NCI-H146 (cell line): ENCODE results near the gene GNAI2.
"Not testable (repeated sequence)": the region's sequence is repeated elsewhere in the genome, so short reads cannot be mapped to it uniquely, and the experiment has no call there.

Experiments
- DNase-seq: peaks from one replicate; lab custom pipeline; 2025; lab: John Stamatoyannopoulos, UW

The GNAI2 gene

DNA sequence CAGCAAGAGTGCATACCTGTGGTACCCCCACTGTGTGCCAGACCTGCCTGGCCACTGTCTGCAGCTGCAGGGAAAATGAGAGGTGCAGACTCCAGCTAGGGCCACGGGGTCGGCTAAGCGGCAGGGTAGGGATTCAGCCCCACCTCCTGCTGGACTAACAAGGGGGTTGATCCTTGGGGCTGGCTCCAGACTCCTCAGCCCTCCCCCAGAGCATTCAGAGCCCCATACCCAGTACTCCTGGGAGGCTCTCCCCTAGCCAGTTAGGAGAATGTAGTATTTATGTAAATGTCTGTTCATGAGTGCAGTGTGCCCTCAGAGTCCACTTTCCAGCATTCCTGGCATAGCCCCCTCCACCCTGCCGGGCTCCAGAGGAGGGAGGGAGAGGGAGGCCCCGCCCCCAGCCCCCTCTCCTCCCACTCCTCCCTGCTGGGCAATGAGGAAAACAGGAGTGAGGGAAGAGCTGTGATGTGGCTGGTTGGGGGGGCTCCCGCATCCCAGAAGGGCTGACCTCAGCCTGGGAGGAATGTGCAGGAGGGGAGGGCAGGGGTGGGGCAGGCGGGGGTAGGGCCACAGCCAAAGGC is 28.5 kb downstream of the GNAI2 start:
- DNase-seq, result peak; percentile 13

DNA sequence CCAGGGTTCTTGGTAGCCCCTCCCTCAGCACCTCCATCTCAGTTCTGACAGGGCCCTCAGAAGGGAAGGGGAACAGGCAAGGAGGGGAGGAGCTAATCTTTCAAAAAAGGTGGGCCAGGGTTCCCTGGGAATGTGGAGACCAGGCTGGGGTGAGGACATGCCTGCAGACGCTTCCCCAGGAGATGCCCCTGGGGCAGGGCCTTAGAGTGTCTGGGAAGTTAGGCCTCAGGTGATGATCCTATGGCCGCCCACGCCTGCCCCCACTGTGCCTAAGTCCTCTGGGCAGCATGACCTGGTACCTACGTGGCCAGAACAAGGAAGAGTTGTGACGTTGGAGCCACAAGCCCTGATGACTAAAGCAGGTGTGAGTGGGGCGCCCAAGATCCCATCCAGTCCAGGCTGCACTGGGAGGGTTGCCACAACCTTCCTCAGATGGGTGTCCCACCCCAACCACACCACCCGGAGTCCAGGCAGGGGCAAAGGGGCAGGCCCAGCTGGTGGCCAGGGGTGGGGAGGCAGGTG is 29.0 kb downstream of the GNAI2 start:
- no peak for DNase-seq

DNA sequence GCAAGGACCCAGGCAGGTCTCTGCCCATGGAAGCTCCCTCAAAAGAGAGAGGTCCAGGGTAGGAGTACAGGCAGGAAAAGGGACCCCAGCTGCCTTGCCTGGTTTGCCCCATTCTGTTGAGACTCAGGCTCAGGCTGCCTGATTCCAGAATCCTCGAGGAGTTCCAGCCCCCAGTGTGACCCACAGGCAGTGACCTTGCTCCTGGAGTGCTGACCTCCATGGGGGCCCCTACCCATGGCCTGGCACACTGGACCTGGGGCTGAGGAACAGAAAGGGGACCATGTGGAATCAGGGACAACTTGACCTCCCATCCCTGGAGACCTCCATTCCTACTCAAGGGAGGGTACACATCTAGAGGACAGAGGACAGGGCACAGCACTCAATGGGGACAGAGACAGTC is 29.6 kb downstream of the GNAI2 start:
- no peak for DNase-seq

DNA sequence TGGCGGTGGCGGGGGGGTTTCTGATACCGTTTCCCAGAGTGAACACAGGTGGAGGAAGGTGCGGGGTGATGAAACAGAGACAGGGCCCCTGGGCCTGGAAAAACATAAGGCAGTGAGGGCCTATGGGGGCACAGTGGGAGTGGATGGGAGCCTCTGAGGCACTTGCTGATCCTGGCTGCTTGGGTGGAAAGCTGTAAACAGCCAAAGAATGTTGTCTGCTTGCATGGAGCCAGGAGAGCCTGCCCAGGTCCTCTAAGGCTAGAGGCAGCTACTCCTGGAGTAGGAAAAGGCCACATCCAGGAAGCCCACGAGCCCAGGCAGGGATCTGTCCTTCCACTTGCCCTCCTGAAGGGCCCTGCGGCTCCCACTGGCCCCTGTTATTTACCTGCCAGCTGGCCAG is 30.0 kb downstream of the GNAI2 start:
- DNase-seq, result no peak

DNA sequence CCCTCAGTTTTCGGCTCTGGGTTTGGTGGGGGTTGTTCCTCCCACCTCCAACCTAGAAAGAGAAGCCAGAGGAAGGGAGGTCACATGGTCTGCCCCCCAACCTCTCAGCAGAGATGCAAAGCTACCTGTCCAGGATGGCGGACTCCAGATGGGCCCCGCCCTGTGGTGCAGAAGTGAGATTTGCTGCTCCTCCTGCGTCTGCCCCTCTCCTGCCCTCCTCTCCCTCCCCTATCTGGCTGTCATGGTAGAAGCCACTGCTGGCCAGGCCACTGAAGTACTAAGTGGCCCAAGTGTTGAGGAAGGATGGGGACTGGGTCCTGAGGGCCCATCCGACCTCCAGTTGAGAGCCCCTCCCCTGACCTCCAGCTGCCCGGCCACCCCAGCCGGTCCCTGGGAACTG is 30.8 kb downstream of the GNAI2 start:
- DNase-seq, result no peak

DNA sequence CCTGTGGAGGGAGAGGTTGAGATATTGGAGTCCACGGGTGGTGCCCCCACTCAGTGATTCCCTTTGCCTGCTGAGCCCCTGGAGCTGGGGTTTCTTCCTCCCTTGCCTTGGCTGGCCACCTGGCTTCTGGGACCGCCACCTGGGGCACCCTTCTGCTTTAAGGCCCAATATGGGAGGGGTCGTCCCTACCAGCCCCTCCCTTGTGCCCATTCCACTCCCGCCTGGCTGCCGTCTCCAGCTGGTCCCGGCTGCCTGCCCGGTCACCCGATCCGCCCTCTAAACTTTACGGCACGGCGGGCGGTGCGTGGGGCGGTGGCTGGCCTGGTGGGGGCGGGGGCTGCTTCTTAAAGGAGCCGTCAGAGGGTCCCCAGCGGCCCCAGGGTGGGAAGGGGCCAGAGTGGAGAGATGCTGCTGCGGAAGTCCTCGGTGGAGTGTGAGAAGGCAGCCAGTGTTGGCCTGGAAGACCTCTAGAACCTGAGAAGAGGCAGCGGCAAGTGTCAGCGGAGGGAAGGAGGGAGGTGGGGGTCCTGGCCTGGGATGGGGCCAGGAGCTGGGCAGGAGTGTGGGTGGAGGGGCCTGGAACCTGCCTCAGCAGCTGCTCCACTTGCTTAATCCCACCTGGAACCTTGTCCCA is 31.4 kb downstream of the GNAI2 start:
- peak; percentile 53 for DNase-seq

GRCh38 chr3:50268276-50268675 is 32.3 kb downstream of the GNAI2 start:
- no peak for DNase-seq

DNA sequence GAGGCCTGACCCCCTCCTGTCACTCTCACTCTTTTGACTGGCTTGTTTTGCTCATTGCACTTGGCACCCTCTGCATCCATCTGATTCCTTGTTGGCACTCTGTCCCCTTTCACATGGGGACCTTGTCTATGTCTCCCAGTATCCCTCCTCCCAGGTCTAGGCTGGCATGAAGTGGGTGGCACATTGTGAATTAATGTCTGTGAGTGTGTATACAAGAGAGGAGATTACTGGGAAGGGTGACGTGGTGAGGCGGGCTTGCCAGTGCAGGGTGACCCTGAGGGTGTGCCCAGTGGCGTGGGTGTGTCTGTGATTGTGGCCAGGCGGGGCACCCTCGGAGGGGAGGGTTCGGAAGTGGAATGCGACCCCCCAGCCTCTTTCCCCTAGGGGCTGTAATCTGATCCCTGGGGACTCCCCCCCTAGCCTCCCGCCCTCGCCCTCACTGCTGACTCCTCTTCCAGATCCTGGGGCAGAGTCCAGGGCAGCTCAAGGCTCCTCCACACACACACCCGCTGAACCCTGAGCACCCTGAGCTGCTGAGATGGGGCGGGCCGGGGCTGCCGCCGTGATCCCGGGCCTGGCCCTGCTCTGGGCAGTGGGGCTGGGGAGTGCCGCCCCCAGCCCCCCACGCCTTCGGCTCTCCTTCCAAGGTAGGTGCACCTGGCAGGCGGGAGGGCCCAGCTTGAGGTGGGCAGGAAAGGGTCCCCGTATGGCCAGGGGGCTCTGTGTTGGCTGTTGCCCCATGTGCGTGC is 32.9 kb downstream of the GNAI2 start, which contains the start of gene SEMA3B:
TSS of gene SEMA3B (plus strand) at position 445 of the 749 bp plus-strand sequence. CDS start at position 539, 94 bp downstream.
- no peak for DNase-seq

DNA sequence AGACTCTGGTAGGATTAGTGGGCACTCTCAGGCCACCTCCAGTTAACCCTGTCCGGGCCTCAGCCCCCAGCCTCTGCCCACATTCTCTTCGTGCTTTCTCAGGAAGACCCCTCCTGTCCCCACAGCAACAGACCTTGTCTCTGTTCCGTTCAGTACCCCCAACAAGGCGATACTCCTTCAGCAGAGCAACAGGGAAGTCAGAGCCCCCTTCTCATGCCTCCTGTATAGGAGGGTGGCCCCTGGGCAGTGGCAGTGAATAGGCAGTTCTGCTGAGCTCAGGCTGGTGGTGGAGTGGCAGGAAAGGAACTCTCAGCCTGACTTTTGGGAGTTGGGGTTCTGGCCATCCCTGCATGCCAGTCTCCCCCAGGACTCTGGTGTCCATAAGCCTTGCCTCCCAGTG is 33.5 kb downstream of the GNAI2 start:
- no peak for DNase-seq

GRCh38 chr3:50269977-50270413 is 34.0 kb downstream of the GNAI2 start:
- DNase-seq, result no peak

GRCh38 chr3:50270422-50271224 is 34.6 kb downstream of the GNAI2 start:
- DNase-seq, result no peak

- DNase-seq, result no peak
Measured at GRCh38 chr3:50271314-50271936, 35.4 kb downstream of the GNAI2 start.

GRCh38 chr3:50272538-50272910 is 36.5 kb downstream of the GNAI2 start:
- DNase-seq, result not testable (repeated sequence)

- peak; percentile 72 for DNase-seq
Measured at GRCh38 chr3:50272911-50273688, 37.1 kb downstream of the GNAI2 start.

GRCh38 chr3:50273689-50274065 is 37.7 kb downstream of the GNAI2 start:
- no peak for DNase-seq

DNA sequence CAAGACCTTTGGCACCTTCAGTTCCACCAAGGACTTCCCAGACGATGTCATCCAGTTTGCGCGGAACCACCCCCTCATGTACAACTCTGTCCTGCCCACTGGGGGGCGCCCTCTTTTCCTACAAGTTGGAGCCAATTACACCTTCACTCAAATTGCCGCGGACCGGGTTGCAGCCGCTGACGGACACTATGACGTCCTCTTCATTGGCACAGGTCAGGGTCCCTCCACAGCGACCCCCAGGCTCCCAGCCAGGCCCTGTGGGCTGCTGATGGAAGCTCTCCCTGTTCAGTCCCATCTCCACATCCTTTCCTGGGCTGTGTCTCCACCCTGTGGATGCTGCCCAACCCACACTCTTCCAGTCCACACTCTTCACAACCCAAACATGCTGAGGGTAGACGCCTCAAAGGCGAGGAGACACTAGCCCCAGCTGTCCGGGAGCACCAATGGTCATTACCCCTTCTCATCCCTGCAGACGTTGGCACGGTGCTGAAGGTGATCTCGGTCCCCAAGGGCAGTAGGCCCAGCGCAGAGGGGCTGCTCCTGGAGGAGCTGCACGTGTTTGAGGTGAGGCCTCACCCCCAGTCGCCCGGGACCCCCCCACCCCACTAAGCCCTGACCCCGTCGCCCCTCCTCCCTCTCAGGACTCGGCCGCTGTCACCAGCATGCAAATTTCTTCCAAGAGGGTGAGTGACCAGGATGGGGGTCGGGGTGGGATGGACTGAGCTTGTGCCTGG is 38.5 kb downstream of the GNAI2 start:
- peak; percentile 39 for DNase-seq

GRCh38 chr3:50275141-50275995 is 39.4 kb downstream of the GNAI2 start:
- DNase-seq, result no peak

GRCh38 chr3:50275996-50276761 is 40.2 kb downstream of the GNAI2 start:
- no peak for DNase-seq

GRCh38 chr3:50276762-50277101 is 40.7 kb downstream of the GNAI2 start:
- DNase-seq, result no peak
